ENCODE measurements around the gene HS6ST1.

Gene HS6ST1

DNA sequence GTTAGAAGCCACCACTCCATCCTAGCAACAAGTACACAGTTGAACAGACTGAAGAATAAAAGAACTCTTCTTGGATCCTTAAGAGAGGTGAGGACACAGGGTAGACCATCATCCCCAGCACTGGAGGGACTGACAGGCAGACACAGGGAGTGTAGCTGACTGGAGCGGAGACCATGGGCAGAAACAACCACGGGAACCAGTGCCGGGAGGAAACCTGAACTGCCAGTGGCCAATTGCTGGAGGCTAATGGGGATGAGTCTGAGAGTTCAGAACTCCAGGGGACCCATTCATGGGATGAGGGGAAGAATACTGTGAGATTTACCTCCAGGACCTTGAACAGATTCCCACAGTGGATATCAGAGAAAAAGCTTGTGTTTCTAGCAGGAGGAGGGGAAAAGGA is 76.8 kb downstream of the HS6ST1 start:
- no peak for DNase-seq (ENCODE audit: insufficient read length, low spot score)
- no peak for TF ChIP-seq POLR2A (IDR thresholded peaks at IDR 0.05; ENCODE audit: low read depth, low read length)
- no peak for FAIRE-seq

DNA sequence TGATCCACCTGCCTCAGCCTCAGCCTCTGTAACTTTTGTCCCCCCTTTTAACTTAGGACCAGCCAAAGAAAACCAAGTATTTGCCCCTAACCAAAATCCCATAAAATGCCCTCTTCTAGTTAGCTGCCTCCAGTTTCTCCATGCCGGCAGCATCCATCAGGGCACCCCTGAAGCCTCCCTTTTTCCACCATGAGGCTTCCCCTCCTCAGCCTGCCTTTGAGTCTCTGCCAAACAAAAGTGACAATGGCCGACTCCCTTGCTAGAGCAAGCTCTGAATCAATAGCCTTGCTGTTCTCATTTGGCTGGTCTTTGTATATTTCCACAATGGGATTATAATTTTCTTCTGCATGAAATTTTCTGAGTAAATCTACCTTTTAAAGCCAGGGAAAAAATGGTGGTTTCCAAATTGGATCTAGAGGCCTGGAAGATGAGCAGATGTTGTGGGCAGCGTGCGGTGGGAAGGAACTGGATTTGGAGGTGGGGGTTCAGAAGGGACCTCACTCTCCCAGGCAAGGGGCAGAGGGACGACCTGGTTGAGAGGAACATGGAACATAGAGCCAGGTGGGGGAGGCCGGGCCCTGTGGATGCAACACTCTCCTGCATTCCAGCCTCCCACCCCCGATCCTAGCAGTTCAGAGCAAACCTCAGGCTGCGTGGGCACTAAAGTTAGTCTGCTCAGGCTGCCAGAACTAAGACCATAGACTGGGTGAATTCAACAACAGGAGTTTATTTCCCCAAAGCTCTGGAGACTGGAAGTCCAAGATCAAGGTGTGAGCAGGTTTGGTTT is 80.6 kb downstream of the HS6ST1 start:
- DNase-seq (ENCODE audit: insufficient read length, low spot score) (no peak), FAIRE-seq (no peak)
- no peak for TF ChIP-seq POLR2A (IDR thresholded peaks at IDR 0.05; ENCODE audit: low read depth, low read length)

DNA sequence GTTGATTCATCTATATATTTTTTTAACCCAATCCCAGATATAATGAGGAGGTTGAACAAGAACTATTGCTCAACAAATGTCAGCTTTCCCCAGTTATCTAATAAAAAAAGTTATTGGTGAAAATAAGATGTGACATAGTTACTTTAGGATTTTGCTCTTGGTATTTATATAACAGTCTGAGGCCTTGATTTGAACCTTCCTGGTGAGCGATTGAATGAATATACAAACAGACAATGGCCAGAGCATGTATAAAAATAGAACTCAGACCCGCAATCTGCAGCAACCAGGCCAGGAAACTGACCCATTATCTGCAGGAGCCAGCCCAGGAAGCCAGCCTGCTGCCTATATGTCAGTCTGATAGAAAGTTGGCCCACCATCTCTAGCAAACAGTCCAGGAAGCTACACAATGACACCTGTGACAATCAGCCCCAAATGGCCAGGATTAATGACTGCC is 81.6 kb downstream of the HS6ST1 start:
- FAIRE-seq (no peak), DNase-seq (ENCODE audit: insufficient read length, low spot score) (no peak)
- no peak for TF ChIP-seq POLR2A (IDR thresholded peaks at IDR 0.05; ENCODE audit: low read depth, low read length)

DNA sequence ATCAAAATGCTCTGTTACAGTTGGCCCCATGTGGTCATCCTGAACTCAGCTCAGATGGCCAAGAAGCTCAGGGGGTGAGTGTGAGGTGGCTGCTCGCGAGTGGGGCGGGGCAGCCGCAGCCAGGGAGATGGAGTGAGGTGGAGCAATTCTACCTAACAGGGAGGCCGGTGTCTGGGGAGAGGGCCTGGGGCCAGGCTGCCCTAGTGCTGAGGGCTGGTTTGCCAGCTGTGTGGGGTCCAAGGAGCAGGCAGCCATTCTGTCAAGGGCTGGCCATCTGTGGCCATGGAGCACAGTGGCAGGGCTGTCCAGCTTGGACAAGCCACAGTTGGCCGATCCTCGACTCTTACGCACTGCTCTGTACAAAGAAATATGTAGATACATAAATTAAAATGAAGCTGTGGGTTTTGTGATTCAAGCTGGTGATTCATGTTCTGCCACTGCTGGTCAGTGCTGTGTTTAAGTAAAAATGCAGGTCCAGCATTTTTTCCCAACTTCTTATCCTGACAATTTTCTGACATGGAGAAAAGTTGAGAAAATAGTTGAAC is 82.1 kb downstream of the HS6ST1 start:
- no peak for TF ChIP-seq POLR2A (IDR thresholded peaks at IDR 0.05; ENCODE audit: low read depth, low read length)
- peak; percentile 75 for FAIRE-seq
- DNase-seq (ENCODE audit: insufficient read length, low spot score) = peak; percentile 72

DNA sequence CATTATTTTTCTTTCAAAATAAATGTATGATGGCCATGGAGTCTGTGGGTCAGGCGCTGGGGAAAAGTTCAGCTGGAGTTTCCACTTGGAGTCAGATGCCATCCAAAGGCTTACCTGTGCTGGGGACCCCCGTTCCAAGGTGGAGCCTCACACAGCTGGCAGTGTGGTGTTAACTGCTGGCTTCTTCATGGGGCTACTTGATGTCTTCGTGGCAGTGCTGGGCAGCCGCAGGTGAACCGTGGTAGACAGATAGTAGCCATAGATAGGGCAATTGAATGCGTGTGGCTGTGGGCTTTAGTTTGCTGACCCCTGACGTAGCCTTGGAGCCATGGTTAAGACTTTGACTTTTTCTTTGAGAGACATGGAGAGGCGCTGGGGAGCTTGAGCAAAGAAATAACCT is 83.1 kb downstream of the HS6ST1 start:
- FAIRE-seq (no peak), DNase-seq (ENCODE audit: insufficient read length, low spot score) (no peak)
- no peak for TF ChIP-seq POLR2A (IDR thresholded peaks at IDR 0.05; ENCODE audit: low read depth, low read length)

DNA sequence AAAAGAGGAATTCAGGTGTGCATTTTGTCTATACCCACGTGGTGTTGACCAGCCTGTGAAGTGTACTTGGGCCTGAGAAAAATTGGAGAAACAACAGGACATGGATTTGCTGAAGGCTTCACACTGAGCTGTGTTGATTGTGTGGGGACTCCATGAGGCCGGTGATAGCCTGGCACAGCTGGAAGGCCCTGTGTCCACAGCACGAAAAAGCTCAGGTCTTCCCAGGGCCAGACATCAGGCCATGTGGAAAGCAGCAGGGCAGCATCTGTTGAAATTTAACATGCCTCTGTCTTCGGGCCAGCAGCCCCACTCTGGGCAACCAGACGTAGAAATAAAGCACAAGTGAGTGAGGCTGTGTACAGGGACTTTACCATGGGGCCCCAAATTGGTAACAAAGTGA is 84.1 kb downstream of the HS6ST1 start:
- no peak for TF ChIP-seq POLR2A (IDR thresholded peaks at IDR 0.05; ENCODE audit: low read depth, low read length)
- FAIRE-seq (no peak), DNase-seq (ENCODE audit: insufficient read length, low spot score) (no peak)

DNA sequence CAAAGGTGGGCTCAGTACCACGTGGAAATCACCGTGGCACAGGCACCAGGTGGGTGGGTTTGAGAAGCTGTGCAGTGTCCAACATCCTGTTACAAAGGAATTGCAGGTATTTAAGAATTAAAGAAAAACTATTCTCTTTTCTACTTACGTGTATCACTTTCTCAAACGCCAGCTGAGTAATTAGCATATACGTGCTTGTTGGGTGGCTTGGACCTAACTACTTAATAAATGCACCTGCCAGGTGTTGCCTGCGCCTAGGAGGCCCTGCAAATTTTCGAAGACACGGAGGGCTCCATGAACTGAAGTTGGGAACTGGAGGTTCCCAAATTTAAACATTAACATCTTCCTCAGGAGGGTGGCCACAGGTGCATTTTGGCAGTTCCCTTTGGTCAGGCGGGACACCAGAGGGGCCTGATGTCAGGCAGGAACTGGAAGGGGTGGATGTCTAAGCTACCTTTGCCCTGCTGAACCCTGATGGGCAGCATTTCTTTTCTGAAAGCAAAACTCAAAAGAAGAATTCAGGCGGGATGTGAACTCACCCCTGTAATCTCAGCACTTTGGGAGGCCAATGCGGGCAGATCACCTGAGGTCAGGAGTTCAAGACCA is 84.8 kb downstream of the HS6ST1 start:
- no peak for FAIRE-seq
- no peak for DNase-seq (ENCODE audit: insufficient read length, low spot score)
- TF ChIP-seq POLR2A (IDR thresholded peaks at IDR 0.05; ENCODE audit: low read depth, low read length) = no peak

DNA sequence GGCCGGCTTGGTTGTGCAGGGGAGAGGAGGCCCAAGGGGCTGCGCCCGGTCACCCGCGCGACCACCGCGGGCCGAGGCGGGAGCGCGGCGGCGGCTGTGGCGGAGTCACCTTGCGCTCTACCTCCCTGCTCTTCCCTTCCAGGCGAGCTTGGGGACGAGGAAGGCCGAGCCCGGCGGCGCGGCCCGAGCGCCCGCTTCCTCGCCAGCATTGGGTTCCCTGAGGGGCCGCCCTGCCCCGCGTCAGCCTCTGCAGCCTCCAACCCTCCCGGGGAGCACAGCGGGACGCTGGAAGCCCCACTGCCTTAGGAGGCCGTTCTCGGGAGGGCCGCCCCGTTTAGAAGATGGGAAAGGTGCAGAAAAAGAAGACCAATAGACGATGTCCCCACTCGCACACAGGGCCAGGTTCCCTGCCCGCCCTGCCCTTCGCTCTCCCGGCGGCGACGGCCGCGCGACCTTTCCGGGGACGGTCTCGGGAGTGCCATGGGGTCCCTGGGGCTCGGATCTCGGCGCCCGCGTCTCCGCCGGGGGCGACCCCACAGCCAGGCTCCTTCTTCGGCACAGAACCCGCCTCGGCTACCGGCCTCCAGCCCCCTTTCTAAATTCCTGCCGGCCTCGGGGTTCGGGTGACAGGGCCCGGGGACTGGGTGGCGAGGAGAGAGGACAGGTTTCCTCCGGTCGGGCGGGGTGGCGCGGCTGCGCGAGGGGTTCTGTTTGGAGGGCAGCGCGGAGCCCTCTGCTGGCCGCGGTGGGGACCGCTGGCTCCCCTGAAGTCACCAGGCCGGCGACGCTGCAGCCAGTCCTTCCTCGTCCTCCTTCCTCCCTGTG is 85.5 kb downstream of the HS6ST1 start:
- FAIRE-seq = no peak
- no peak for TF ChIP-seq POLR2A (IDR thresholded peaks at IDR 0.05; ENCODE audit: low read depth, low read length)
- peak; percentile 95 for DNase-seq (ENCODE audit: insufficient read length, low spot score)

DNA sequence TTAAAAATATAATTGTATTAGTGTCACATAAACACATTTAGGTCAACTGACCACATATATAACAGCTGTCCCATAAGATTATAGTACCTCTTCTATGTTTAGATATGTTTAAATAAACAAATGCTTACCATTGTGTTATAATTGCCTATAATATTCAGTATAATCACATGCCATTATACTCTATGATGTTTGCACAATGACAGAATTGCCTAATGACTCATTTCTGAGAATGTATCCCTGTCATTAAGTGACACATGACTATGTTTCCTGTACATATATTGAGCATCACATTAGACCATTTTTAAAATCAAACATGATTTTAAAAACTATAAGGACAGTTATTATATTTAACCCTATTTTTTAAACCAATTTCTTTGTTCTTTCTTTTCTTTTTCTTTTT is 89.8 kb downstream of the HS6ST1 start:
- no peak for FAIRE-seq
- no peak for TF ChIP-seq POLR2A (IDR thresholded peaks at IDR 0.05; ENCODE audit: low read depth, low read length)
- DNase-seq (ENCODE audit: insufficient read length, low spot score) = no peak

DNA sequence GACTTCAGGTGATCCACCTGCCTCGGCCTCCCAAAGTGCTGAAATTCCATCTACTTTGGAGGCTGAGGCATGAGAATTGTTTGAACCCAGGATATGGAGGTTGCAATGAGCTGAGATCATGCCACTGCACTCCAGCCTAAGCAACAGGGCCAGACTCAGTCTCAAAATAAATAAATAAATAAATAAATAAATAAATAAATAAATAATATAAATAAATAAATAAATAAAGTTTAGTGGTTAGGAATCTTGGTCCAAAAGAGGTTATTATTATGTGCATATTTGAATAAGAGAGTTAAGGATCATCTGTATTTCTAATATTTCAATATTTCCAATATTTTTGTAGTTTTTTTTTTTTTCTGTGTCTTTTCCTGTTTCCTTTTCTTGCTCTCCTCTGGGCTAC is 90.8 kb downstream of the HS6ST1 start:
- DNase-seq (ENCODE audit: insufficient read length, low spot score) (no peak), FAIRE-seq (no peak)
- no peak for TF ChIP-seq POLR2A (IDR thresholded peaks at IDR 0.05; ENCODE audit: low read depth, low read length)

DNA sequence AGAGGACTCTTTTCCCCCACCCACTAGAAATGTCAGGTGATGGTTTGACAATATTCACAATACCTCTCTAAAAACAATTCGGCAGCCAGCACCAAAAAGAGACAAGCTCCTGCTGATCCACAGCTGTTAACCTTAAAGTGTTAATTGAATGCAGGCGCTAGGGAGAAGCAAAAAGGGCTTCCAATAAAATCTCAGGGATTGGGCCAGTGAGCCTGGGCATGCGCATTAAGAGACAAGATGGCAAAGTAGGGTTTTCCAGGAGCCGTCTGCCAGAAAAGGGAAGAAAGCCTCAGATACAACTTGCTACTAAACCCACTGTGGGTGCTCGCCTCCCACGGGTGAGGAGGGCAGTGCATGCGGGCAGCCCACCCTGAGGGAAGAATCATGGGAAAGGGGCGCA is 98.8 kb downstream of the HS6ST1 start:
- no peak for TF ChIP-seq POLR2A (IDR thresholded peaks at IDR 0.05; ENCODE audit: low read depth, low read length)
- DNase-seq (ENCODE audit: insufficient read length, low spot score) (no peak), FAIRE-seq (no peak)

DNA sequence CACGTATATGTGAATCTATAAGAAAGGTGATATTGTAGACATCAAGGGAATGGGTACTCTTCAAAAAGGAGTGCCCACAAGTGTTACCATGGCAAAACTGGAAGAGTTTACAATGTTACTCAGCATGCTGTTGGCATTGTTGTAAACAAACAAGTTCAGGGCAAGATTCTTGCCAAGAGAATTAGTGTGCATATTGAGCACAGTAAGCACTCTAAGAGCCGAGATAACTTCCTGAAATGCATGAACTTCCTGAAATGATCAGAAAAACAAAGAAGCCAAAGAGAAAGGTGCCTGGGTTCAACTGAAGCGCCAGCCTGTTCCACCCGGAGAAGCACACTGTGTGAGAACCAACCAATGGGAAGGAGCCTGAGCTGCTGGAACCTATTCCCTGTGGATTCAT is 101.0 kb downstream of the HS6ST1 start:
- TF ChIP-seq POLR2A (IDR thresholded peaks at IDR 0.05; ENCODE audit: low read depth, low read length) = no peak
- DNase-seq (ENCODE audit: insufficient read length, low spot score) (no peak), FAIRE-seq (no peak)

DNA sequence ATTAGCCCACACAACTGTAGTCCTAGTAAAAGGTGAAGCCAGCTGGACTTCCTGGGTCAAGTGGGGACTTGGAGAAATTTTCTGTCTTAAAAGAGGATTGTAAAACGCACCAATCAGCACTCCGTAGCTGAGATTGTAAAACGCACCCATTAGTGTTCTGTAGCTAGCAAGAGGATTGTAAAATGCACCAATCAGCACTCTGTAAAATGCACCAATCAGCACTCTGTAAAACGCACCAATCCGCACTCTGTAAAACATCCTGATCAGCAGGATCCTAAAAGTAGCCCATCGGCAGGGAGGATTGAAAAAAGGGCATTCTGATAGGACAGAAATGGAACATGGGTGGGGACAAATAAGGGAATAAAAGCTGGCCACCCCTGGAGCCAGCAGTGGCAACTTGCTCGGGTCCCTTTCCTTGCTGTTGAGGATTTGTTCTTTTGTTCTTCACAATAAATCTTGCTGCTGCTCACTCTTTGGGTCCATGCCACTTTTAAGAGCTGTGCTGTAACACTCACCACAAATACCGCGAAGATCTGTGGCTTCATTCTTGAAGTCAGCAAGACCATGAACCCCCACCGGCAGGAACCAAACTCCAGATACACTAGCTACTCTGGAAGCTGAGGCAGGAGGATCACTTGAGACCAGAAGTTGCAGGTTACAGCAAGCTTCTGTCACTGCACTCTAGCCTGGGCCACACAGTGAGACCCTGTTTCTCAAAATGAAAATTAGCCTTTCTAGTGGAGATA is 102.6 kb downstream of the HS6ST1 start:
- TF ChIP-seq POLR2A (IDR thresholded peaks at IDR 0.05; ENCODE audit: low read depth, low read length) = no peak
- FAIRE-seq = no peak
- no peak for DNase-seq (ENCODE audit: insufficient read length, low spot score)
